ENCODE measurements around the gene CCDC122.

DNA sequence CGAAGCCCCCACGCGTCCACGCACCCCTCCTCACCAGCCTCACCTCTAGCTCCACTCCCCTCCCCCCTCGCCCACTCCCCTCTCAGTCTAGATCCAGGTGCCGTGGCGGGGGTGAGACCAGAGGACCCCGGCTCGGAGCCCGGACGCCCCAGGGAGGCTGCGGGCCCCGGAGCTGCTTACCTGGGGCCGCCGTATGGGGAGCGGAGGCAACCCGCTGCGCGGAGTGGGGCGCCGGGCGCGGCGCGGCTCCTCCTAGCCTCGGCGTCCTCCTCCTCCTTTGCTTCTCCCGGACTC lies 93.1 kb downstream of the CCDC122 start:
- TF ChIP-seq, protein P1, sequence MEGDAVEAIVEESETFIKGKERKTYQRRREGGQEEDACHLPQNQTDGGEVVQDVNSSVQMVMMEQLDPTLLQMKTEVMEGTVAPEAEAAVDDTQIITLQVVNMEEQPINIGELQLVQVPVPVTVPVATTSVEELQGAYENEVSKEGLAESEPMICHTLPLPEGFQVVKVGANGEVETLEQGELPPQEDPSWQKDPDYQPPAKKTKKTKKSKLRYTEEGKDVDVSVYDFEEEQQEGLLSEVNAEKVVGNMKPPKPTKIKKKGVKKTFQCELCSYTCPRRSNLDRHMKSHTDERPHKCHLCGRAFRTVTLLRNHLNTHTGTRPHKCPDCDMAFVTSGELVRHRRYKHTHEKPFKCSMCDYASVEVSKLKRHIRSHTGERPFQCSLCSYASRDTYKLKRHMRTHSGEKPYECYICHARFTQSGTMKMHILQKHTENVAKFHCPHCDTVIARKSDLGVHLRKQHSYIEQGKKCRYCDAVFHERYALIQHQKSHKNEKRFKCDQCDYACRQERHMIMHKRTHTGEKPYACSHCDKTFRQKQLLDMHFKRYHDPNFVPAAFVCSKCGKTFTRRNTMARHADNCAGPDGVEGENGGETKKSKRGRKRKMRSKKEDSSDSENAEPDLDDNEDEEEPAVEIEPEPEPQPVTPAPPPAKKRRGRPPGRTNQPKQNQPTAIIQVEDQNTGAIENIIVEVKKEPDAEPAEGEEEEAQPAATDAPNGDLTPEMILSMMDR (IDR thresholded peaks at IDR 0.05; ENCODE audit: low read depth, low read length), result no peak
- TF ChIP-seq EZH2phosphoT487 (IDR thresholded peaks at IDR 0.05; ENCODE audit: low read depth), result no peak
